ENCODE results near the gene KCNQ1OT1.

KCNQ1OT1 gene

DNA sequence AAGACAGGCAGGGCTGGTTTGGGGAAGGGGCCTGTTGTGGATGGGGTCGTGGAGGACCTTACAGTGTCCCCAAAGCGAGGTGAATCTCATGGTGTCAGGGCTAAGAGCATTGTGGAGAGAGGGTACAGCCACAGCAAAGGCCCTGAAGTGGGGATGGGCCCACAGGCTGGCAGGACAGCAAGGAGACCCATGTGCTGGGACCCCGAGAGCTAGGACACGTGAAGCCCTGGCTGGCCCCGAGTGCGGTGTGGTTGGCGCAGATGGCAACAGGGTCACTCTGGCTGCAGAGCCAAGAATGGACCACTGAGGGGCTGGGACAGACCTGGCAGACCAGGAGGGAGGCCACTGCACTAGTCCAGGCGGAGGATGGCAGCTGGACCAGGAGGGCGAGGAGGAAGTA lies 30.0 kb upstream of the KCNQ1OT1 start:
- no peaks in the 10 kb centered on the region for H3K9me2 ChIP-seq (ENCODE audit: low read depth, low read length)
- H3K79me2 ChIP-seq (ENCODE audit: insufficient read depth, low read length): no peaks in the 10 kb centered on the region
- H3F3A ChIP-seq (ENCODE audit: insufficient read depth, low read length): no peaks in the 10 kb centered on the region
- no peak overlapping the region for H3K27ac ChIP-seq (ENCODE audit: low read depth, low read length, poor library complexity, severe bottlenecking)
- no peak overlapping the region for H3K4me3 ChIP-seq (ENCODE audit: low read depth, low read length, poor library complexity, severe bottlenecking)
- H3K4me1 ChIP-seq (ENCODE audit: insufficient read depth, low read length, severe bottlenecking): no peaks in the 10 kb centered on the region
- no peak overlapping the region for H3K9ac ChIP-seq (ENCODE audit: low read length)
- no peaks in the 10 kb centered on the region for H3K9me3 ChIP-seq (ENCODE audit: low read length)
- no peak for TF ChIP-seq EZH2 (IDR thresholded peaks at IDR 0.05; ENCODE audit: borderline replicate concordance, low read length)
- TF ChIP-seq, protein P1, sequence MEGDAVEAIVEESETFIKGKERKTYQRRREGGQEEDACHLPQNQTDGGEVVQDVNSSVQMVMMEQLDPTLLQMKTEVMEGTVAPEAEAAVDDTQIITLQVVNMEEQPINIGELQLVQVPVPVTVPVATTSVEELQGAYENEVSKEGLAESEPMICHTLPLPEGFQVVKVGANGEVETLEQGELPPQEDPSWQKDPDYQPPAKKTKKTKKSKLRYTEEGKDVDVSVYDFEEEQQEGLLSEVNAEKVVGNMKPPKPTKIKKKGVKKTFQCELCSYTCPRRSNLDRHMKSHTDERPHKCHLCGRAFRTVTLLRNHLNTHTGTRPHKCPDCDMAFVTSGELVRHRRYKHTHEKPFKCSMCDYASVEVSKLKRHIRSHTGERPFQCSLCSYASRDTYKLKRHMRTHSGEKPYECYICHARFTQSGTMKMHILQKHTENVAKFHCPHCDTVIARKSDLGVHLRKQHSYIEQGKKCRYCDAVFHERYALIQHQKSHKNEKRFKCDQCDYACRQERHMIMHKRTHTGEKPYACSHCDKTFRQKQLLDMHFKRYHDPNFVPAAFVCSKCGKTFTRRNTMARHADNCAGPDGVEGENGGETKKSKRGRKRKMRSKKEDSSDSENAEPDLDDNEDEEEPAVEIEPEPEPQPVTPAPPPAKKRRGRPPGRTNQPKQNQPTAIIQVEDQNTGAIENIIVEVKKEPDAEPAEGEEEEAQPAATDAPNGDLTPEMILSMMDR (IDR thresholded peaks at IDR 0.05; ENCODE audit: low read length): no peak
- H3K27me3 ChIP-seq (ENCODE audit: insufficient read depth, low read length): no peaks in the 10 kb centered on the region
- H4K20me1 ChIP-seq (ENCODE audit: insufficient read depth, low read length): no peaks in the 10 kb centered on the region
- H3K4me2 ChIP-seq (ENCODE audit: low read length): no peak overlapping the region
- H2AFZ ChIP-seq (ENCODE audit: low read length): no peak overlapping the region
- no peaks in the 10 kb centered on the region for H3K36me3 ChIP-seq (ENCODE audit: insufficient read depth, low read length)

DNA sequence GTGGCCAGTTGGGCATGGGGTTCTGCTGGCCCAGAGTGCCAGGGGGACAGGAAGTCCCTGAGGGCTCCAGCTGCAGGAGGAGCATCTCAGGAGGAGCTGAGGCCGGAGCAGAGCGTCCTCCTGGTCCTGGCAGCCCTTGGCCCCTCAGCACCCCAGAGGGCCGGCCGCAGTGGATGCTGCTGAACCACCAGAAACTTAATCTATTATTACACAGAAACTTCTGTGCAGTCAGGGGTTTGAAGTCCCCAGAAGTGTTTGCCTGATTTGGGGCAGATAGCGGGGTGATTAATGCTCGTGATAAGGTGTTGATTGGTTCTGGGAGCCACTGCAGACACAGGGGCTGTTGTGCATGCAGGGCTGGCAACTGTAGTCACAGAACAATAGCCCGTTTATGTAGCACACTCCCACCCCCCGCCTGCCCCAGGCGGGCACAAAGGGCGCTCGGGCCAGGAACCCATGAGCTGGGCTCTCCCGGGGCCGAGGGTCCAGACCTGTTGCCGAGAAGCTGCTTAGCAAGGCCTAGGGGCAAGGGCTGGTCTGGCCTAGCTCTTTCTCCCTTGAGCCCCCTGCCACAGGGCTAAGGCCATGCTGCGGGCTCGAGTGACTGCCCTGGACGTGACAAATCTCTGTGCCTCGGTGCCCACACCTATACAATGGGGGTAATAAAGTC lies 29.0 kb upstream of the KCNQ1OT1 start:
- H3K4me2 ChIP-seq (ENCODE audit: low read length): no peak overlapping the region
- H3K27me3 ChIP-seq (ENCODE audit: insufficient read depth, low read length): no peaks in the 10 kb centered on the region
- no peak overlapping the region for H3K9ac ChIP-seq (ENCODE audit: low read length)
- H3K9me3 ChIP-seq (ENCODE audit: low read length): no peaks in the 10 kb centered on the region
- no peaks in the 10 kb centered on the region for H3F3A ChIP-seq (ENCODE audit: insufficient read depth, low read length)
- no peaks in the 10 kb centered on the region for H3K36me3 ChIP-seq (ENCODE audit: insufficient read depth, low read length)
- H3K9me2 ChIP-seq (ENCODE audit: low read depth, low read length): no peaks in the 10 kb centered on the region
- no peaks in the 10 kb centered on the region for H3K4me1 ChIP-seq (ENCODE audit: insufficient read depth, low read length, severe bottlenecking)
- TF ChIP-seq EZH2 (IDR thresholded peaks at IDR 0.05; ENCODE audit: borderline replicate concordance, low read length): no peak
- TF ChIP-seq, protein P1 (IDR thresholded peaks at IDR 0.05; ENCODE audit: low read length): no peak
- H4K20me1 ChIP-seq (ENCODE audit: insufficient read depth, low read length): no peaks in the 10 kb centered on the region
- no peak overlapping the region for H2AFZ ChIP-seq (ENCODE audit: low read length)
- H3K79me2 ChIP-seq (ENCODE audit: insufficient read depth, low read length): no peaks in the 10 kb centered on the region
- no peak overlapping the region for H3K4me3 ChIP-seq (ENCODE audit: low read depth, low read length, poor library complexity, severe bottlenecking)
- H3K27ac ChIP-seq (ENCODE audit: low read depth, low read length, poor library complexity, severe bottlenecking): no peak overlapping the region

DNA sequence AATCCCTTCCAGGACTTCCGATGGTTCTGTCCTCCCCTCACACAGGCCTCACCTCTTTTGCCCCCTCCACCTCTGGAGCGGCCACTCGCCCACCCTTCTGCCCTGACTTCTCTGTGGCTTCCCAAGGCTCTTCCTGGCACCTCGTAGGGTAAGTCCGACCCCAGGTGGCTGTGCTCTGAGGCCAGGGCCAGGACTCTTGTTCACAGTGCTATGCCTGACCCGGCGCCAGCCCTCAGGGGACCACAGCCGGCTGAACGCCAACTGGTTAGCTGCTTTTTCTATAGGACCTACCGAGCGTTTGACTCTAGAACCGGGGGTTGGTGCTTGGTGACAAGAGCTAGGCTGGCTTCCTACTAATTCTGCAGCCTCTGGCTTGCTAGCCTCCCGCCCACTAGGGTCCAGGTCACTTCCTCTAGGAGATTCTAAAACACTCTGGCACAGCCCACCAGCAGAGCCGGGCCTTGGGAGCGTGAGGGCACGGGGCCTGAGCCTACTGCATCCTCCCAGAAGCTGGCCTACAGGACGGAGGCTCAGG lies 28.4 kb upstream of the KCNQ1OT1 start:
- Histone ChIP-seq H3K79me2 (ENCODE audit: insufficient read depth, low read length) (no peaks in the 10 kb centered on the region), H3K4me3 (ENCODE audit: low read depth, low read length, poor library complexity, severe bottlenecking) (no peak overlapping the region), H3K36me3 (ENCODE audit: insufficient read depth, low read length) (no peaks in the 10 kb centered on the region), H3K9me2 (ENCODE audit: low read depth, low read length) (no peaks in the 10 kb centered on the region), H3K27ac (ENCODE audit: low read depth, low read length, poor library complexity, severe bottlenecking) (no peak overlapping the region), H3K9me3 (ENCODE audit: low read length) (no peaks in the 10 kb centered on the region), H2AFZ (ENCODE audit: low read length) (no peak overlapping the region), H3F3A (ENCODE audit: insufficient read depth, low read length) (no peaks in the 10 kb centered on the region), H4K20me1 (ENCODE audit: insufficient read depth, low read length) (no peaks in the 10 kb centered on the region), H3K27me3 (ENCODE audit: insufficient read depth, low read length) (peaks cover 2% of the 10 kb centered on the region; the same call in 1 of the 2 replicates), H3K4me2 (ENCODE audit: low read length) (no peak overlapping the region), H3K9ac (ENCODE audit: low read length) (no peak overlapping the region), H3K4me1 (ENCODE audit: insufficient read depth, low read length, severe bottlenecking) (no peaks in the 10 kb centered on the region)
- no peak for TF ChIP-seq EZH2 (IDR thresholded peaks at IDR 0.05; ENCODE audit: borderline replicate concordance, low read length)
- TF ChIP-seq, protein P1 (IDR thresholded peaks at IDR 0.05; ENCODE audit: low read length): no peak

Data from OCI-LY1 (cell line).